Osteoblast (primary cell): ENCODE data around the gene DNAJB13. TPM values are rescaled to one million over a fixed set of nuclear protein-coding genes. Genes with fewer than 3 reads are reported as not detected.

Source experiments
- DNase-seq: peaks from one replicate; pipeline ENCODE4 v3.0.0; 2011; ENCODE audit warnings: low spot score, mixed read lengths; ENCODE audit not compliant: insufficient read length; ENCODE audit errors: missing footprints
- H2AFZ ChIP-seq: 2 replicates; pipeline ENCODE4 v1.6.0; 2011; ENCODE audit warnings: mild to moderate bottlenecking, low read length
- H3K27ac ChIP-seq: 2 replicates; pipeline ENCODE4 v1.5.1; 2011; ENCODE audit warnings: mild to moderate bottlenecking, low read depth, low read length, moderate library complexity
- H3K27me3 ChIP-seq: 2 replicates; pipeline ENCODE4 v1.6.0; 2012; ENCODE audit warnings: mild to moderate bottlenecking, control low read depth, inconsistent platforms, low read length, moderate library complexity; ENCODE audit not compliant: insufficient read depth
- H3K36me3 ChIP-seq: 2 replicates; pipeline ENCODE4 v1.5.1; 2011; ENCODE audit warnings: mild to moderate bottlenecking, low read length, control low read depth, moderate library complexity; ENCODE audit not compliant: insufficient read depth
- H3K4me1 ChIP-seq: 2 replicates; pipeline ENCODE4 v1.5.1; 2011; ENCODE audit warnings: mild to moderate bottlenecking, low read length, control low read depth, moderate library complexity; ENCODE audit not compliant: insufficient read depth
- H3K4me2 ChIP-seq: 2 replicates; pipeline ENCODE4 v1.6.0; 2011; ENCODE audit warnings: mild to moderate bottlenecking, low read length; ENCODE audit not compliant: insufficient read depth
- H3K4me3 ChIP-seq: fragments of 200-600 bp; sonication (generic); 3 replicates; pipeline ENCODE4 v1.5.1; 2012; ENCODE audit warnings: mild to moderate bottlenecking, low read length, inconsistent platforms; ENCODE audit not compliant: insufficient read depth
- H3K79me2 ChIP-seq: 2 replicates; pipeline ENCODE4 v1.6.0; 2012; ENCODE audit warnings: mild to moderate bottlenecking, low read length, control low read depth, inconsistent platforms; ENCODE audit not compliant: insufficient read depth
- H3K9me3 ChIP-seq: 2 replicates; pipeline ENCODE4 v1.5.1; 2011; ENCODE audit warnings: low read depth, low read length, control low read depth
- H4K20me1 ChIP-seq: 2 replicates; pipeline ENCODE4 v1.6.0; 2012; ENCODE audit warnings: mild to moderate bottlenecking, low read length, control low read depth; ENCODE audit not compliant: insufficient read depth
- CTCF ChIP-seq: IDR thresholded peaks from 2 replicates; pipeline ENCODE4 v1.5.1; 2011; ENCODE audit warnings: mild to moderate bottlenecking, low read depth, low read length, moderate library complexity; ENCODE audit errors: extremely low read depth
- total RNA-seq: library from RNA; depleted of rRNA; stranded (reverse); fragments of >200 nt; gene quantifications from 2 replicates; pipeline ENCODE4 v1.2.3, GENCODE V29; 2012

The DNAJB13 gene
- total RNA-seq, 1 donor, result not detected

- Histone ChIP-seq H3K27ac (no peak overlapping the region), H3K4me3 (no peak overlapping the region), H3K27me3 (no peaks in the 10 kb centered on the region), H2AFZ (no peak overlapping the region), H3K79me2 (no peaks in the 10 kb centered on the region), H3K4me1 (no peaks in the 10 kb centered on the region), H3K9me3 (no peaks in the 10 kb centered on the region), H4K20me1 (no peaks in the 10 kb centered on the region), H3K36me3 (no peaks in the 10 kb centered on the region), H3K4me2 (no peak overlapping the region)
- no peak for TF ChIP-seq CTCF
- DNase-seq, result no peak
Measured at GRCh38 chr11:73976451-73977151, 25.8 kb downstream of the DNAJB13 start.

GRCh38 chr11:73977856-73978519 lies 27.2 kb downstream of the DNAJB13 start:
- Histone ChIP-seq H3K79me2 (no peaks in the 10 kb centered on the region), H3K4me2 (no peak overlapping the region), H3K9me3 (no peaks in the 10 kb centered on the region), H3K36me3 (no peaks in the 10 kb centered on the region), H3K4me3 (no peak overlapping the region), H3K4me1 (no peaks in the 10 kb centered on the region), H3K27me3 (no peaks in the 10 kb centered on the region), H3K27ac (no peak overlapping the region), H4K20me1 (no peaks in the 10 kb centered on the region), H2AFZ (no peak overlapping the region)
- DNase-seq, result no peak
- no peak for TF ChIP-seq CTCF

GRCh38 chr11:73978576-73979086 lies 27.8 kb downstream of the DNAJB13 start:
- Histone ChIP-seq H2AFZ (no peak overlapping the region), H4K20me1 (no peaks in the 10 kb centered on the region), H3K79me2 (no peaks in the 10 kb centered on the region), H3K4me1 (no peaks in the 10 kb centered on the region), H3K36me3 (no peaks in the 10 kb centered on the region), H3K27me3 (no peaks in the 10 kb centered on the region), H3K9me3 (no peaks in the 10 kb centered on the region), H3K4me3 (no peak overlapping the region), H3K4me2 (no peak overlapping the region), H3K27ac (no peak overlapping the region)
- TF ChIP-seq CTCF, result no peak
- DNase-seq, result peak; percentile 88
